Glomerular endothelial cell (primary cell): ENCODE data around the gene FTL. TPM values are rescaled to one million over a fixed set of nuclear protein-coding genes. Genes with fewer than 3 reads are reported as not detected.
"Not testable (repeated sequence)": the region's sequence is repeated elsewhere in the genome, so short reads cannot be mapped to it uniquely, and the experiment has no call there.

Source experiments
- DNase-seq: peaks from one replicate; pipeline ENCODE4 v3.0.0-alpha.2; 2011; ENCODE audit warnings: low read depth, low spot score; ENCODE audit errors: extremely low read depth
- total RNA-seq: library from RNA; depleted of rRNA; stranded (reverse); fragments of >200 nt; gene quantifications from 2 replicates; pipeline ENCODE4 v1.2.3, GENCODE V29; 2015

Gene FTL
- total RNA-seq: 2,985 and 5,472 TPM in 2 replicates

DNA sequence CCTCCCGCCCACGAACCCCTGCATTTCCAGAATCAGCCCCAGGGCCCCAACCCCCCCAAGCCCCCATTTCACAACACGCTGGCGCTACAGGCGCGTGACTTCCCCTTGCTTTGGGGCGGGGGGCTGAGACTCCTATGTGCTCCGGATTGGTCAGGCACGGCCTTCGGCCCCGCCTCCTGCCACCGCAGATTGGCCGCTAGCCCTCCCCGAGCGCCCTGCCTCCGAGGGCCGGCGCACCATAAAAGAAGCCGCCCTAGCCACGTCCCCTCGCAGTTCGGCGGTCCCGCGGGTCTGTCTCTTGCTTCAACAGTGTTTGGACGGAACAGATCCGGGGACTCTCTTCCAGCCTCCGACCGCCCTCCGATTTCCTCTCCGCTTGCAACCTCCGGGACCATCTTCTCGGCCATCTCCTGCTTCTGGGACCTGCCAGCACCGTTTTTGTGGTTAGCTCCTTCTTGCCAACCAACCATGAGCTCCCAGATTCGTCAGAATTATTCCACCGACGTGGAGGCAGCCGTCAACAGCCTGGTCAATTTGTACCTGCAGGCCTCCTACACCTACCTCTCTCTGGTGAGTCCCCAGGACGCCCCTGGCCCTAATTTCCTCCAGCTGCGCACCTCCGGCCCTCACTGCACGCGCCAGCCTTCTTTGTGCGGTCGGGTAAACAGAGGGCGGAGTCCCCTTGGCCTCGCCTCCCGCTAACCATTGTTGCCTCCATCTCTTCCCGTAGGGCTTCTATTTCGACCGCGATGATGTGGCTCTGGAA, at the start of gene FTL:
Gene FTL, plus strand, starts transcription at position 270 of the 766 bp plus-strand sequence. Its CDS starts 199 bp downstream, at position 469.
- DNase-seq: no peak

DNA sequence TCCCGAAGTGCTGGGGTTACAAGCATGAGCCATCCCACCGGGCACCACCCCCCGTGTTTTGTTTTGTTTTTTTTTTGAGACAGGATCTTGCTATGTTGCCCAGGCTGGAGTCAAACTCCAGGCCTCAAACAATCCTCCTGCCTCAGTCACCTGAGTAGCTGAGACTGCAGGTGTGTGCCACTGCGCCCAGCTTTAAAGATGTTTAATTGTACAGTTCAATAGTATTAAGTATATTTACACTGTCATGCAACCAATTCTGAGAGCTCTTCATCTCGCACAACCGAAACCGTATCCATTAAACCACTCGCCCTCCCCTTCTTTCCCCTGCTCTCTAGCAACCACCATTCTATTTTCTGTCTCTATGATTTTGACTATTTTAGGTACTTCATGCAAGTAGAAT, 49.4 kb upstream of the FTL start:
- DNase-seq: no peak

DNA sequence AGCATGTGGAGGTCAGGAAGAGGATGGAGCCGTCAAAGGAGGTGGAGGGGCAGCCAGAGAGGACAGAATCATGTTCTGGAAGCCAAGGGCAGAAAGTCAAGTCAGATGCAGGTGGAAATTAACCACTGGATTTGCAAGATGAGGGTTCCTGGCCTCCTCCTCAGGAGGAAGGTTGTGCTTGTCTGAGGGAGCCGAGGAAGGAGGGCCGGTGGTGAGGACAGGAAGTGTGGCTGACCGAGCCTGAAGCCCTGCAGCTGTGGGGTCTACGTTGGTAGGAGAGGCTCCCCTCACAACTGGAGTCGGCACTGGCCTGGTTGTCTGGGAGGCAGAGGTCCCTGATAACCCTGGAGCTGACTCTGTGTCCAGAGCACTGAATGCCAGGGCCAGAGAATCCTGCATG, 47.0 kb upstream of the FTL start:
- no peak for DNase-seq

DNA sequence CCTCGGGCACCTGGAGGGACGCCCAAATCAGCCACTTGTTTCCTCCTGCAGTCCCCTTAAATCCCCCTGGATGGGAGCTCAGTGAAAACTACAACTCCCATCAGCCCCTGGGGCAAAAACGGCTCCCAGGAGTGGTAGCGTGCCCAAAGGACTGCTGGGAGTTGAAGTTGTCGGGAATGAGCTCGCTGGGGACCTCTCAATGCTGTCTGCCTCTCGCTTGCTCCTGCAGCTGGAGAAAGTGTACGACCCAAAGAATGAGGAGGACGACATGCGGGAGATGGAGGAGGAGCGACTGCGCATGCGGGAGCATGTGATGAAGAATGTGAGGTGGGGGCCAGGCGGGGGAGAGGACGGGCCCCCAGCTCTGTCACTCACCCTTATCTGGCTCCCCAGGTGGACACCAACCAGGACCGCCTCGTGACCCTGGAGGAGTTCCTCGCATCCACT, 46.3 kb upstream of the FTL start:
- DNase-seq: no peak

DNA sequence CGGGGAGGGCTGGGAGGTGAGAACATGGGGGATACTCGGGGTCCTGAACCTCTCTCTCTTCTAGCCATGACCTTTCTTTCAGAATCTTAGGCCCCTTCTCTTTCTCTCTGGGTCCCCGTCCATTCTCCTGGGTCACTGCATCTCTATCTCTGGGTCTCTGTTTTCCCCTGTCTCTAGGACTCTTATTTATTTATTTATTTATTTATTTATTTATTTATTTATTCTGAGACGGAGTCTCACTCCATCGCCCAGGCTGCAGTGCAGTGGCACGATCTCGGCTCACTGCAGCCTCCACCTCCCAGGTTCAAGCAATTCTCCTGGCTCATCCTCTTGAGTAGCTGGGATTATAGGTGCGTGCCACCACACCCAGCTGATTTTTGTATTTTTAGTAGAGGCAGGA, 45.8 kb upstream of the FTL start:
- not testable (repeated sequence) for DNase-seq

DNA sequence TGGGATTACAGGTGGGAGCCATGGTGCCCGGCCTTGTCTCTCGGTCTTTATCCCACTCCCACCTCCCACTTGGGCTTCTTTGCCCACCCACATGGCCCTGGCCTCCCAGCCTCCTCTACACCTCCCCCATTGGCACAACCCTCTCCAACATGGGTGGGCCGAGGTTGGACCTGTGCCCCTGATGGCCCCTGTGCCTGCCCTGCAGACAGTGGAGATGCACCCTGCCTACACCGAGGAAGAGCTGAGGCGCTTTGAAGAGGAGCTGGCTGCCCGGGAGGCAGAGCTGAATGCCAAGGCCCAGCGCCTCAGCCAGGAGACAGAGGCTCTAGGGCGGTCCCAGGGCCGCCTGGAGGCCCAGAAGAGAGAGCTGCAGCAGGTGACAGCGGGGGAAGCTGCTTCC, 44.2 kb upstream of the FTL start:
- DNase-seq: no peak

DNA sequence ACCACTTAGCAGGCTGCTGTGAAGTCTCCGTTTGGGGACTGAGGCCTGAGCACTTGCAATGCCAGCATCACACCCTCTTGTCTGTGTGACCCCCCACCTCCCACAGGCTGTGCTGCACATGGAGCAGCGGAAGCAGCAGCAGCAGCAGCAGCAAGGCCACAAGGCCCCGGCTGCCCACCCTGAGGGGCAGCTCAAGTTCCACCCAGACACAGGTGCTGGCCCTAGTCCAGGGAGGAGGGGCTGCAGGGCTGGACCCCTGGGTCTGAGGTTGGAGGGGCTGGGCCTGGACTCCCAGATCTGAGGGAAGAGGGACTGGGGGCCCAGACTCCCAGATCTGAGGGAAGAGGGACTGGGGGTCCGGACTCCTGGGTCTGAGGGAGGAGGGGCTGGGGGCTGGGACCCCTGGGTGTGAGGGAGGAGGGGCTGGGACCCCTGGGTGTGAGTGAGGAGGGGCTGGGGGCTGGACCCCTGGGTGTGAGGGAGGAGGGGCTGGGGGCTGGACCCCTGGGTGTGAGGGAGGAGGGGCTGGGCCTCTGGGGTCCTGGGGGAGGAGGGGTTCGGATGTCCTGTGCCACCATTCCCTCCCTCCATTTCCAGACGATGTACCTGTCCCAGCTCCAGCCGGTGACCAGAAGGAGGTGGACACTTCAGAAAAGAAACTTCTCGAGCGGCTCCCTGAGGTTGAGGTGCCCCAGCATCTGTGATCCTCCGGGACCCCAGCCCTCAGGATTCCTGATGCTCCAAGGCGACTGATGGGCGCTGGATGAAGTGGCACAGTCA, 43.2 kb upstream of the FTL start:
- DNase-seq: no peak

DNA sequence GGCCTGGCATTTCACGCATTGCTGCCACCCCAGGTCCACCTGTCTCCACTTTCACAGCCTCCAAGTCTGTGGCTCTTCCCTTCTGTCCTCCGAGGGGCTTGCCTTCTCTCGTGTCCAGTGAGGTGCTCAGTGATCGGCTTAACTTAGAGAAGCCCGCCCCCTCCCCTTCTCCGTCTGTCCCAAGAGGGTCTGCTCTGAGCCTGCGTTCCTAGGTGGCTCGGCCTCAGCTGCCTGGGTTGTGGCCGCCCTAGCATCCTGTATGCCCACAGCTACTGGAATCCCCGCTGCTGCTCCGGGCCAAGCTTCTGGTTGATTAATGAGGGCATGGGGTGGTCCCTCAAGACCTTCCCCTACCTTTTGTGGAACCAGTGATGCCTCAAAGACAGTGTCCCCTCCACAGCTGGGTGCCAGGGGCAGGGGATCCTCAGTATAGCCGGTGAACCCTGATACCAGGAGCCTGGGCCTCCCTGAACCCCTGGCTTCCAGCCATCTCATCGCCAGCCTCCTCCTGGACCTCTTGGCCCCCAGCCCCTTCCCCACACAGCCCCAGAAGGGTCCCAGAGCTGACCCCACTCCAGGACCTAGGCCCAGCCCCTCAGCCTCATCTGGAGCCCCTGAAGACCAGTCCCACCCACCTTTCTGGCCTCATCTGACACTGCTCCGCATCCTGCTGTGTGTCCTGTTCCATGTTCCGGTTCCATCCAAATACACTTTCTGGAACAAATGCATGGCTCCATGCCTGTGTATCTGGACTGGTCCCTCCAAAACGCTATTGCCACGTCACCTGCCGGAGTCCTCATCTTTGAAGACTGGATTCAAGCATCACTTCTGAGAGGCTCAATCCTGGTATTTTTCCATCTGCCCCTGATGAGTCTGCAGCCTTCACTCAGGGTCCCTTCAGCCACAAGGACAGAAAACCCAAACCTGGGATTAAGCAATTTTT, 42.3 kb upstream of the FTL start:
- no peak for DNase-seq

DNA sequence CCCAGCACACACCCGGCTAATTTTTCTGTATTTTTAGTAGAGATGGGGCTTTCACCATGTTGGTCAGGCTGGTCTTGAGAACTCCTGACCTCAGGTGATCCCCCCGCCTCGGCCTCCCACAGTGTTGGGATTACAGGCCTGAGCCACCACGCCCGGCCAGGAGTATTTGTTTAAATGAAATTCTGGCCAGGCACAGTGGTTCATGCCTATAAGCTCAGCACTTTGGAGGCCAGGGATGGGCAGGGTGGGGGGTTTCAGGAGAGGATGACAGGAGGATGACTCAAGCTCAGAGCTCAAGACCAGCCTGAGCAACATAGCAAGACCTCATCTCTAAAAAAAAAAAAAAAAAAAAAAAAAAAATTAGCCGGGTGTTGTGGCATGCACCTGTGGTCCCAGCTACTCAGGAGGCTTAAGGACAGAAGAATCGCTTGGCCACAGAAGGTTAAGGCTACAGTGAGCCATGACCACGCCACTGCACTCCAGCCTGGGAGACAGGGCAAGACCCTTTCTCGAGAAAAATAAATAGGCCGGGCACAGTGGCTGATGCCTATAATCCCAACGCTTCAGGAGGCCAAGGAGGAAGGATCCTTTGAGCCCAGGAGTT, 39.8 kb upstream of the FTL start:
- no peak for DNase-seq

DNA sequence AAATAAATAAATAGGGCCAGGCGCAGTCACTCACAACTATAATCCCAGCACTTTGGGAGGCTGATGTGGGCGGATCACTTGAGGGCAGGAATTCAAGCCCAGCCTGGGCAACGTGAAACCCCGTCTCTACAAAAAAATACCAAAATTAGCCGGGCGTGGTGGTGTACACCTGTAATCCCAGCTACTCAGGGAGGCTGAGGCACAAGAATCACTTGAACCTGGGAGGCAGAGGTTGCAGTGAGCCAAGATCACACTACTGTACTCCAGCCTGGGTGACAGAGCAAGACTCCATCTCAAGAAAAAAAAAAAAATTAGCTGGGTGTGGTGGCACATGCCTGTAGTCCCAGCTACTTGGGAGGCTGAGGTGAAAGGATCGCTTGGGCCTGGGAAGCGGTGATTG, 39.2 kb upstream of the FTL start:
- not testable (repeated sequence) for DNase-seq

DNA sequence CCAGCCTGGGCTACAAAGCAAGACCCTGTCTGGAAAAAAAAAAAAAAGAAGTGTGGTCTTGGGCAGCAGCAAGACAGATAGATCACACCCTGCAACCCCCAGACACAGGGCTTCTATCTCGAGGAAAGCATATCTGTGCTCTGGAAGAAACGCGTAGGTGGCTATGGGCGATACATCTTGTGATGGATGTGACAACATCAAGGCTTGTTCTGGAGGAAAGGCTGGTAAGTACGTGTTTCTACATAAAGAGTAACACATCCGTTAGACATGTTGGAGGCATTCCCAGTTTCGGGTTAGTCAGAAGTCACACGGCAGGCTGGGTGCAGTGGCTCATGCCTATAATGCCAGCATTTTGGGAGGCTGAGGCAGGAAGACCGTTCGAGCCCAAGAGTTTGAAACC, 38.2 kb upstream of the FTL start:
- DNase-seq: peak; percentile 60

DNA sequence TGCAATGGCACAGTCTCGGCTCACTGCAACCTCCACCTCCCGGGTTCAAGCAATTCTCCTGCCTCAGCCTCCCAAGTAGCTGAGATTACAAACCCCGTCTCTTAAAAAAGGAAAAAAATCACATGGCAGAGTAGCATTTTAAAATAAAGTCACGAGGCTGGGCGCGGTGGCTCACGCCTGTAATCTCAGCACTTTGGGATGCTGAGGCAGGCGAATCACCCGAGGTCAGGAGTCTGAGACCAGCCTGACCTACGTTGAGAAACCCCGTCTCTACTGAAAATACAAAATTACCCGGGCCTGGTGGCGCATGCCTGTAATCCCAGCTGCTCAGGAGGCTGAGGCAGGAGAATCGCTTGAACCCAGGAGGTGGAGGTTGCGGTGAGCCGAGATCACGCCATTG, 37.4 kb upstream of the FTL start:
- not testable (repeated sequence) for DNase-seq

DNA sequence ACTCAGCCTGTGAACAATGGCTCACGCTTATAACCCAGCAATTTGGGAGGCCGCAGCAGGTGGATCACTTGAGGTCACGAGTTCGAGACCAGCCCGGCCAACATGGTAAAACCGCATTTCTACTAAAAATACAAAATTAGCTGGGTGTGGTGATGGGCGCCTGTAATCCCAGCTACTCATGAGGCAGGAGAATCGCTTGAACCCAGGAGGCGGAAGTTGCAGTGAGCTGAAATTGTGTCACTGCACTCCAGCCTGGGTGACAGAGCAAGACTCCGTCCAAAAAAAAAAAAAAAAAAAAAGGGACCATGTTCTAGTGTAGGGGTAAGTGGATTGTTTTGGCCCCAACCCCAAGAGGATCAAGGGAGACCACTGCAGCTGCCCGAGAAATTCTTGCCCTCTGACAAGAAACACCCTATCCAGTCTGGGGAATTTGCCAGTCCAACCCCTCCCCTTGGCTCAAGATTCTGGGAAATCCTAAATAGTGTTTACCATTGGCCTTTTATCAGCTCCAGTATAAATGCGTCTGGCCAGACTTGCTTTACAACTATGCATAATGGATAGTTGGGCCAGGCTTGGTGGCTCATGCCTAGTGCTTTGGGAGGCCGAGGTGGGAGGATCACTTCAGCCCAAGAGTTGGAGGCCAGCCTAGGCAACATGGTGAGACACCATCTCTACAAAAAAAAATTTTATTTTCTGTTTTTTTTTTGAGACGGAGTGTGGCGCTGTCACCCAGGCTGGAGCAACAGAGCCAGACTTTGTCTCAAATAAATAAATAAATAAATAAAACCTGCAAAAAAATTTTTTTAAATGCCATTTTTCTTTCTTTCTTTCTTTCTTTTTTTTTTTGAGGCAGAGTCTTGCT, 36.7 kb upstream of the FTL start:
- DNase-seq: no peak

DNA sequence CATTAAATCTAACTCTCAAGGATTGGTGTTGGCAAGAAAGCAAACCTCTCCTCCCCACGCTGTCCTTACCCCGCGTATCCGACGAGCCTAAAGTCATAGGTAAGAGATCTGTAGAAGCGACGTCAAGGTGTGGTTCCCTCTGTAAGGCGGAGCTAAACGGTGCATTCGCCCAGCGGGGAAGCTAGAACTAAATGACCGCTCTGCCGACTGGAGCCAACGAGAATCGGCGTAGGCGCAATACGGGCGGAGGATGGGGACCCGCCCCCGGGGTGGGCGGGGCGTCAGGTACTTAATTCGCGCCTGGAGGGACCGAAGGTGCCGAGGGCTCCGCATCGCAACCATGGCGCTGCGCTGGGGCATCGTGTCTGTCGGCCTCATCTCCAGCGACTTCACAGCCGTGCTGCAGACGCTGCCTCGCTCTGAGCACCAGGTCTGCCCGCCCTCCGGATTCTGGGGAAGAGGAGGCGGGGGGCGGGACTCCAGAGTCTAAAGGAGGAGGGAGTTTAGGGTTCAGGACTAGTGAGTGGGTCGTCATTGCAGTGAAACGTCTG, 31.7 kb upstream of the FTL start, which contains the start of gene DHDH:
Gene DHDH, plus strand, starts transcription at position 318 of the 551 bp plus-strand sequence. Its CDS starts 23 bp downstream, at position 341.
- DNase-seq: no peak

DNA sequence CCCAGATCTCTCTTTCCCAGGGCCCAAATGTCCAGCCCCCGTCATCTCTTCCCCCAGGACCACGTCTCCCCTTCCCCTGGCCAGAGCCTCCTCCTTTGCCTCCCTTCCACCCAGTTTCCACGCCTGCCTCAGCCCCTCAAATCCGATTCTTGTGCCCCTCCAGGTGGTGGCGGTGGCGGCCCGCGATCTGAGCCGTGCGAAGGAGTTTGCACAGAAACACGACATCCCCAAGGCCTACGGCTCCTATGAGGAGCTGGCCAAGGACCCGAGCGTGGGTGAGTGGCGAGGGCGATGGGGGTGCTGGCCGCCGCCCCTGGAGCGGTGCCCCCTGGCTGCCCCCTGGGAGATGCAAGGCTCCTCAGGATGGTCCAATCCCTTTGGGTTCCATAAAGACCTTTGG, 30.3 kb upstream of the FTL start:
- DNase-seq: no peak

DNA sequence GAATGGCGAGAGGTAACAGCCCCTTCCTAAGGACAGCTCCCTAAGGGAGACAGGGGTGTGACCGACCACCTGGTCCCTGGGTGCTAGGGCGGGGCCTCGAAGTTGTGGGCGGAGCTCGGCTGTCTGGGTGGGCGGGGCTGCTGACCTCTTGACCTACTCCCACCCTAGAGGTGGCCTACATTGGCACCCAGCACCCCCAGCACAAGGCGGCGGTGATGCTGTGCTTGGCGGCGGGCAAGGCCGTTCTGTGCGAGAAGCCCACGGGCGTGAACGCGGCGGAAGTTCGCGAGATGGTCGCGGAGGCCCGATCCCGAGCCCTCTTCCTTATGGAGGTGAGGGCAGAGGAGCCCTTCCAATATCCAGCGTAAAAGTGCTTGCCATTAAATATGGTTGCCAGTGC, 29.2 kb upstream of the FTL start:
- DNase-seq: no peak

DNA sequence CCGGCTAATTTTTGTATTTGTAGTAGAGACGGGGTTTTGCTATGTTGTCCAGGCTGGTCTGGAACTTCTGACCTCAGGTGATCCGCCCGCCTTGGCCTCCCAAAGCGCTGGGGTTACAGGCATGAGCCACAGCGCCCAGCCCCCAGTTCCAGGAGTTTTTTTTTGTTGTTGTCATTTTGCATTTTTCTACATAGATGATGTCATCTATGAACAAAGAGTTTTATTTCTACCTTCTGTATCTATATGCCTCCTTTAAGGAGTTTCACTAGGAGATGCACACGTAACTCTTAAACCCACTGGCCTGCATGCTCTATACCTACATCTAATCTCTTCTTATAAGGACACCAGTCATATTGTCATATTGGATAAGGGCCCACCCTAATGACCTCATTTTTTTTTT, 26.9 kb upstream of the FTL start:
- no peak for DNase-seq

DNA sequence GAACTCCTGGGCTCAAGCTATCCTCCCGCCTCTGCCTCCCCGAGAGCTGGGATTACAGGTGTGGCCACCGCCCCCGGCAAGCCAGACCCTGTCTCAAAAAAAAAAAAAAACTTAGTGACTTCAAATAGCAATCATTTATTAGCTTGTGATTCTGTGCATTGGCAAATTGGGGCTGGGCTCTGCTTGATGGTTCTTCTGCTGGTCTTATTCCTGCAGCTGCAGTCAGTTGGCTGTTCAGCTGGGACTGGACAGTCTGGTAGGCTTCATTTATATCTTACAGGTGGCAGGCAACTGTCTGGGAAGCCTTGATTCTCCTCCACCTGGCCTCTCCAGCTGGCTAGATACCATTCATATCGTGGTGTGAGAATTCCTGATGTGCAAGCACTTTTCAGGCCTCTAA, 24.2 kb upstream of the FTL start:
- DNase-seq: no peak

DNA sequence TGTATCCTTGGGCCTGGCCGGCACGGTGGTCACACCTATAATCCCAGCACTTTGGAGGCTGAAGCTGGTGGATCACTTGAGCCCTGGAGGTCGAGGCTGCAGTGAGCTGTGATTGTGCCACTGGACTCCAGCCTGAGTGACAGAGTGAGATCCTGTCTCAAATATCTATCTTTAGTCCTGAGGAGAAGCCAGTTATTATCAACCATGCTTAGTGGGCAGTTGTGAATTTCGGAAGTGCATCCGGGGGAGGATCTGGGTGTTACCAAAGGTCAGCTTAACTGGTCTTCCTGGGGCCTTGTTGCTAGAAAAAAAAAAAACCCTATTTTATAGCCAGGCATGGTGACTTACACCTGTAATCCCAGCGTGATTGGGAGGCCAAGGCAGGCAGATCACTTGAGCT, 22.0 kb upstream of the FTL start:
- DNase-seq: no peak
